Vagina (tissue), 2 donors: ENCODE measurements around the gene DSE. TPM values are rescaled to one million over a fixed set of nuclear protein-coding genes. Genes with fewer than 3 reads are reported as not detected.

Experiments used
- DNase-seq, 2 donors: peaks; one replicate each; pipeline ENCODE4 v3.0.0-alpha.2; 2017; ENCODE audit errors: extremely low spot score in 2 of 2
- H3K27ac ChIP-seq: fragments of 200-600 bp; sonication (generic); one replicate; pipeline ENCODE4 v1.5.1; 2019
- H3K27me3 ChIP-seq: fragments of 200-600 bp; sonication (generic); one replicate; pipeline ENCODE4 v1.5.1; 2019
- H3K36me3 ChIP-seq, 2 donors: fragments of 200-600 bp; sonication (generic); one replicate each; pipeline ENCODE4 v1.5.1; 2017 to 2019
- H3K4me1 ChIP-seq: fragments of 200-600 bp; sonication (generic); one replicate; pipeline ENCODE4 v1.5.1; 2019
- H3K4me3 ChIP-seq, 2 donors: fragments of 200-600 bp; sonication (generic); 1 replicate in 1 of 2; 2 replicates in 1 of 2; pipeline ENCODE4 v1.5.1; 2016 to 2019
- H3K9me3 ChIP-seq: fragments of 200-600 bp; sonication (generic); one replicate; pipeline ENCODE4 v1.5.1; 2019
- CTCF ChIP-seq, 3 experiments: fragments of 450-650 bp in 2 of 3; fragments of 200-600 bp in 1 of 3; sonication (generic) in 1 of 3; IDR thresholded peaks; one replicate each; pipeline ENCODE4 v1.5.1; 2017 to 2019; ENCODE audit warnings: antibody characterized with exemption in 3 of 3, mild to moderate bottlenecking in 2 of 3, moderate library complexity in 2 of 3
- POLR2A ChIP-seq, 2 donors: fragments of 450-650 bp; IDR thresholded peaks; one replicate each; pipeline ENCODE4 v1.6.1; 2017; ENCODE audit warnings: antibody characterized with exemption in 2 of 2, mild to moderate bottlenecking in 2 of 2, moderate library complexity in 2 of 2
- POLR2AphosphoS5 ChIP-seq, 2 donors: sonication (generic); formaldehyde crosslinking; IDR thresholded peaks; one replicate each; pipeline ENCODE4 v1.9.0; 2017; ENCODE audit warnings: antibody characterized with exemption in 2 of 2, mild to moderate bottlenecking in 2 of 2, low read depth in 1 of 2; ENCODE audit not compliant: insufficient read depth in 1 of 2
- intact Hi-C: fragments of 100-400 bp; cut with DNase I; formaldehyde crosslinking; loops from one replicate; pipeline ENCODE4 v1.15.1; 2023
- total RNA-seq: library from RNA; depleted of rRNA; stranded (reverse); fragments of >200 nt; gene quantifications from one replicate; pipeline ENCODE4 v1.2.3, GENCODE V29; 2016

Gene DSE
- total RNA-seq, 1 donor from 2014 or later = 33.1 TPM

- H3K27me3 ChIP-seq = no peaks in the 10 kb centered on the region
- intact Hi-C loops = no loop called here
- H3K36me3 ChIP-seq = no peaks in the 10 kb centered on the region
- TF ChIP-seq POLR2AphosphoS5 (IDR thresholded peaks at IDR 0.05; ENCODE audit: insufficient read depth in 1 of 2, low read depth in 1 of 2) = no peak
- DNase-seq = no peak
- H3K4me3 ChIP-seq = no peak overlapping the region
- no peak overlapping the region for H3K27ac ChIP-seq
- no peaks in the 10 kb centered on the region for H3K9me3 ChIP-seq
- peaks cover 54% of the 10 kb centered on the region for H3K4me1 ChIP-seq
Observed at GRCh38 chr6:116379764-116380163, 9.0 kb downstream of the DSE start.

GRCh38 chr6:116380346-116380745, 9.6 kb downstream of the DSE start:
- H3K27ac ChIP-seq = no peak overlapping the region
- intact Hi-C loops = no loop called here
- no peak overlapping the region for H3K4me3 ChIP-seq
- no peaks in the 10 kb centered on the region for H3K36me3 ChIP-seq
- no peaks in the 10 kb centered on the region for H3K9me3 ChIP-seq
- H3K4me1 ChIP-seq = peaks cover 54% of the 10 kb centered on the region
- H3K27me3 ChIP-seq = no peaks in the 10 kb centered on the region
- no peak for DNase-seq
- no peak for TF ChIP-seq POLR2AphosphoS5 (IDR thresholded peaks at IDR 0.05; ENCODE audit: insufficient read depth in 1 of 2, low read depth in 1 of 2)
- no peak for TF ChIP-seq POLR2A (IDR thresholded peaks at IDR 0.05)
- no peak for TF ChIP-seq CTCF (IDR thresholded peaks at IDR 0.05)

GRCh38 chr6:116381000-116381399, 10.3 kb downstream of the DSE start:
- TF ChIP-seq POLR2AphosphoS5 (IDR thresholded peaks at IDR 0.05; ENCODE audit: insufficient read depth in 1 of 2, low read depth in 1 of 2) (no peak), CTCF (IDR thresholded peaks at IDR 0.05) (no peak), POLR2A (IDR thresholded peaks at IDR 0.05) (no peak)
- H3K4me1 ChIP-seq = peaks cover 55% of the 10 kb centered on the region
- H3K27ac ChIP-seq = no peak overlapping the region
- no peak for DNase-seq
- no peaks in the 10 kb centered on the region for H3K9me3 ChIP-seq
- no peak overlapping the region for H3K4me3 ChIP-seq
- no peaks in the 10 kb centered on the region for H3K36me3 ChIP-seq
- intact Hi-C loops = no loop called here
- no peaks in the 10 kb centered on the region for H3K27me3 ChIP-seq

GRCh38 chr6:116382587-116382986, 11.8 kb downstream of the DSE start:
- no peak for DNase-seq
- Histone ChIP-seq H3K9me3 (no peaks in the 10 kb centered on the region), H3K27ac (no peak overlapping the region), H3K36me3 (no peaks in the 10 kb centered on the region), H3K27me3 (no peaks in the 10 kb centered on the region), H3K4me1 (peaks cover 54% of the 10 kb centered on the region), H3K4me3 (no peak overlapping the region)
- intact Hi-C loops = no loop called here
- no peak for TF ChIP-seq POLR2A (IDR thresholded peaks at IDR 0.05)
- TF ChIP-seq CTCF (IDR thresholded peaks at IDR 0.05) = no peak
- no peak for TF ChIP-seq POLR2AphosphoS5 (IDR thresholded peaks at IDR 0.05; ENCODE audit: insufficient read depth in 1 of 2, low read depth in 1 of 2)

- H3K9me3 ChIP-seq = no peaks in the 10 kb centered on the region
- no peak overlapping the region for H3K27ac ChIP-seq
- intact Hi-C loops = no loop called here
- DNase-seq = no peak
- H3K4me3 ChIP-seq = no peak overlapping the region
- H3K4me1 ChIP-seq = peaks cover 59% of the 10 kb centered on the region
- no peaks in the 10 kb centered on the region for H3K27me3 ChIP-seq
- H3K36me3 ChIP-seq = no peaks in the 10 kb centered on the region
- no peak for TF ChIP-seq POLR2A (IDR thresholded peaks at IDR 0.05)
- no peak for TF ChIP-seq POLR2AphosphoS5 (IDR thresholded peaks at IDR 0.05; ENCODE audit: insufficient read depth in 1 of 2, low read depth in 1 of 2)
- TF ChIP-seq CTCF (IDR thresholded peaks at IDR 0.05) = no peak
Observed at GRCh38 chr6:116384727-116385458, 14.1 kb downstream of the DSE start.
